ENCODE results near the gene TDRD9. TPM values are rescaled to one million over a fixed set of nuclear protein-coding genes. Genes with fewer than 3 reads are reported as not detected.

The TDRD9 gene
- total and polyA plus RNA-seq, 2 experiments from 2014 or later = 0.24 TPM; not detected in 1

GRCh38 chr14:104087981-104088850 is 160.0 kb downstream of the TDRD9 start (continued):
- TF ChIP-seq NANOG (IDR thresholded peaks at IDR 0.05; ENCODE audit: borderline replicate concordance) (no peak), CREB1 (CRISPR knock-in tag; IDR thresholded peaks at IDR 0.05; ENCODE audit: low read depth) (no peak), EZH2phosphoT487 (IDR thresholded peaks at IDR 0.05; ENCODE audit: unreplicated experiment) (no peak), STAT1 (IDR thresholded peaks at IDR 0.05; ENCODE audit: unreplicated experiment) (no peak), EZH2 (IDR thresholded peaks at IDR 0.05; ENCODE audit: low read depth, unreplicated experiment) (no peak), ZNF331 (CRISPR knock-in tag; IDR thresholded peaks at IDR 0.05; ENCODE audit: low read depth) (no peak)

DNA sequence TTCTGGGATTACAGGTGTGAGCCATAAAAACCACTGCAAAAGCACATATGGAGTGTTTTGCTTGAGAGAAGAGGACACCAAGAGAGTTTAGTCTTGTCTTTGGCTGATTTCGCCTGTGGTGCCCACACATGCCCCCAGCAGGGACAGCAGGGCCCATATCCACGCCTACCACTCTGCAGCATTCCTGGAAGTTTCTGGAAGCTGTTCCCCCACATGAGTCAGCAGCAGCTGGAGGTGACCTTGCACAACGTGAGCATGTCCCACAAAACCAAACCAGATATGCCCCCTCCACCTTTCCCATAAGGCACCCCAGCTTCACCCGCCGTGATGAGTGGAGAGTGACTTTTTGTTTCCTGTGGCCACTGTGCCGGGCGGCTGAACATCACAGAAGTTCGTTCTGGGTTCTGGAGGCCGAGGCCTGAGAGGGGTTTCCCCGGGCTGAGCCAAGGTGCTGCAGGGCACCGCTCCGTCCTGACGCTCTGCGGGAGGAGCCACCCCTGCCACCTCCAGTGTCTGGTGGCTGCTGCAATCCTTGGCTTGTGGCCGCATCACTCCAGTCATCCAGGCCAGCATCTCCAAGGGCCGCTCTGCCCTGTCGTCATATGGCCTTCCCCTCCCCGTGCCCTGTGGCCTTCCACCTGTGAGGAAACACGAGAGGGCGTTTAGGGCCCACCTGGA is 162.0 kb downstream of the TDRD9 start:
- Histone ChIP-seq H3K27ac (ENCODE audit: low read depth) (no peak overlapping the region), H3F3A (replicated peaks; ENCODE audit: low read depth) (no peaks in the 10 kb centered on the region), H3K9me2 (ENCODE audit: insufficient read depth) (no peaks in the 10 kb centered on the region), H3K36me3 (ENCODE audit: insufficient read depth) (no peaks in the 10 kb centered on the region), H2AFZ (no peak overlapping the region), H3K27me3 (ENCODE audit: insufficient read depth) (peaks cover 8% of the 10 kb centered on the region; the same call in 1 of the 2 replicates), H3K4me2 (no peak overlapping the region), H3K4me1 (ENCODE audit: insufficient read depth) (peaks cover 5% of the 10 kb centered on the region; the same call in 1 of the 2 replicates), H3K4me3 (no peak overlapping the region), H4K20me1 (replicated peaks; ENCODE audit: insufficient read depth) (no peaks in the 10 kb centered on the region), H3K79me2 (replicated peaks; ENCODE audit: insufficient read depth) (no peaks in the 10 kb centered on the region)
- Mint-ChIP-seq H3K4me1 (peaks cover 7% of the 10 kb centered on the region; the same call in 2 of the 3 replicates), H3K36me3 (ENCODE audit: low read depth) (no peaks in the 10 kb centered on the region), H3K27me3 (ENCODE audit: insufficient read depth, low read depth, poor library complexity) (peaks cover 13% of the 10 kb centered on the region), H3K9me3 (0 out of 3 replicates have a peak, but pooled peaks cover 2% of the 10 kb centered on the region), H3K27ac (no peak overlapping the region), H3K4me3 (no peak overlapping the region)
- DNase-seq (ENCODE audit: low spot score) = no peak
- ATAC-seq = no peak
- TF ChIP-seq EZH2 (IDR thresholded peaks at IDR 0.05; ENCODE audit: low read depth, unreplicated experiment) (no peak), ZNF331 (CRISPR knock-in tag; IDR thresholded peaks at IDR 0.05; ENCODE audit: low read depth) (no peak), ZNF114 (CRISPR knock-in tag; IDR thresholded peaks at IDR 0.05) (no peak), POLR2AphosphoS5 (IDR thresholded peaks at IDR 0.05; ENCODE audit: low read depth) (no peak), EZH2phosphoT487 (IDR thresholded peaks at IDR 0.05; ENCODE audit: unreplicated experiment) (no peak), ETS1 (IDR thresholded peaks at IDR 0.05) (no peak), STAT1 (IDR thresholded peaks at IDR 0.05; ENCODE audit: unreplicated experiment) (no peak), JUNB (IDR thresholded peaks at IDR 0.05; ENCODE audit: unreplicated experiment) (no peak)
- TF ChIP-seq, protein P1, sequence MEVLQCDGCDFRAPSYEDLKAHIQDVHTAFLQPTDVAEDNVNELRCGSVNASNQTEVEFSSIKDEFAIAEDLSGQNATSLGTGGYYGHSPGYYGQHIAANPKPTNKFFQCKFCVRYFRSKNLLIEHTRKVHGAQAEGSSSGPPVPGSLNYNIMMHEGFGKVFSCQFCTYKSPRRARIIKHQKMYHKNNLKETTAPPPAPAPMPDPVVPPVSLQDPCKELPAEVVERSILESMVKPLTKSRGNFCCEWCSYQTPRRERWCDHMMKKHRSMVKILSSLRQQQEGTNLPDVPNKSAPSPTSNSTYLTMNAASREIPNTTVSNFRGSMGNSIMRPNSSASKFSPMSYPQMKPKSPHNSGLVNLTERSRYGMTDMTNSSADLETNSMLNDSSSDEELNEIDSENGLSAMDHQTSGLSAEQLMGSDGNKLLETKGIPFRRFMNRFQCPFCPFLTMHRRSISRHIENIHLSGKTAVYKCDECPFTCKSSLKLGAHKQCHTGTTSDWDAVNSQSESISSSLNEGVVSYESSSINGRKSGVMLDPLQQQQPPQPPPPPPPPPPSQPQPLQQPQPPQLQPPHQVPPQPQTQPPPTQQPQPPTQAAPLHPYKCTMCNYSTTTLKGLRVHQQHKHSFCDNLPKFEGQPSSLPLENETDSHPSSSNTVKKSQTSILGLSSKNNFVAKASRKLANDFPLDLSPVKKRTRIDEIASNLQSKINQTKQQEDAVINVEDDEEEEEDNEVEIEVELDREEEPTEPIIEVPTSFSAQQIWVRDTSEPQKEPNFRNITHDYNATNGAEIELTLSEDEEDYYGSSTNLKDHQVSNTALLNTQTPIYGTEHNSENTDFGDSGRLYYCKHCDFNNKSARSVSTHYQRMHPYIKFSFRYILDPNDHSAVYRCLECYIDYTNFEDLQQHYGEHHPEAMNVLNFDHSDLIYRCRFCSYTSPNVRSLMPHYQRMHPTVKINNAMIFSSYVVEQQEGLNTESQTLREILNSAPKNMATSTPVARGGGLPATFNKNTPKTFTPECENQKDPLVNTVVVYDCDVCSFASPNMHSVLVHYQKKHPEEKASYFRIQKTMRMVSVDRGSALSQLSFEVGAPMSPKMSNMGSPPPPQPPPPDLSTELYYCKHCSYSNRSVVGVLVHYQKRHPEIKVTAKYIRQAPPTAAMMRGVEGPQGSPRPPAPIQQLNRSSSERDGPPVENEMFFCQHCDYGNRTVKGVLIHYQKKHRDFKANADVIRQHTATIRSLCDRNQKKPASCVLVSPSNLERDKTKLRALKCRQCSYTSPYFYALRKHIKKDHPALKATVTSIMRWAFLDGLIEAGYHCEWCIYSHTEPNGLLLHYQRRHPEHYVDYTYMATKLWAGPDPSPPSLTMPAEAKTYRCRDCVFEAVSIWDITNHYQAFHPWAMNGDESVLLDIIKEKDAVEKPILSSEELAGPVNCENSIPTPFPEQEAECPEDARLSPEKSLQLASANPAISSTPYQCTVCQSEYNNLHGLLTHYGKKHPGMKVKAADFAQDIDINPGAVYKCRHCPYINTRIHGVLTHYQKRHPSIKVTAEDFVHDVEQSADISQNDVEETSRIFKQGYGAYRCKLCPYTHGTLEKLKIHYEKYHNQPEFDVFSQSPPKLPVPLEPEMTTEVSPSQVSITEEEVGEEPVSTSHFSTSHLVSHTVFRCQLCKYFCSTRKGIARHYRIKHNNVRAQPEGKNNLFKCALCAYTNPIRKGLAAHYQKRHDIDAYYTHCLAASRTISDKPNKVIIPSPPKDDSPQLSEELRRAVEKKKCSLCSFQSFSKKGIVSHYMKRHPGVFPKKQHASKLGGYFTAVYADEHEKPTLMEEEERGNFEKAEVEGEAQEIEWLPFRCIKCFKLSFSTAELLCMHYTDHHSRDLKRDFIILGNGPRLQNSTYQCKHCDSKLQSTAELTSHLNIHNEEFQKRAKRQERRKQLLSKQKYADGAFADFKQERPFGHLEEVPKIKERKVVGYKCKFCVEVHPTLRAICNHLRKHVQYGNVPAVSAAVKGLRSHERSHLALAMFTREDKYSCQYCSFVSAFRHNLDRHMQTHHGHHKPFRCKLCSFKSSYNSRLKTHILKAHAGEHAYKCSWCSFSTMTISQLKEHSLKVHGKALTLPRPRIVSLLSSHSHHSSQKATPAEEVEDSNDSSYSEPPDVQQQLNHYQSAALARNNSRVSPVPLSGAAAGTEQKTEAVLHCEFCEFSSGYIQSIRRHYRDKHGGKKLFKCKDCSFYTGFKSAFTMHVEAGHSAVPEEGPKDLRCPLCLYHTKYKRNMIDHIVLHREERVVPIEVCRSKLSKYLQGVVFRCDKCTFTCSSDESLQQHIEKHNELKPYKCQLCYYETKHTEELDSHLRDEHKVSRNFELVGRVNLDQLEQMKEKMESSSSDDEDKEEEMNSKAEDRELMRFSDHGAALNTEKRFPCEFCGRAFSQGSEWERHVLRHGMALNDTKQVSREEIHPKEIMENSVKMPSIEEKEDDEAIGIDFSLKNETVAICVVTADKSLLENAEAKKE (CRISPR knock-in tag; IDR thresholded peaks at IDR 0.05) = no peak
- TF ChIP-seq, protein P2, sequence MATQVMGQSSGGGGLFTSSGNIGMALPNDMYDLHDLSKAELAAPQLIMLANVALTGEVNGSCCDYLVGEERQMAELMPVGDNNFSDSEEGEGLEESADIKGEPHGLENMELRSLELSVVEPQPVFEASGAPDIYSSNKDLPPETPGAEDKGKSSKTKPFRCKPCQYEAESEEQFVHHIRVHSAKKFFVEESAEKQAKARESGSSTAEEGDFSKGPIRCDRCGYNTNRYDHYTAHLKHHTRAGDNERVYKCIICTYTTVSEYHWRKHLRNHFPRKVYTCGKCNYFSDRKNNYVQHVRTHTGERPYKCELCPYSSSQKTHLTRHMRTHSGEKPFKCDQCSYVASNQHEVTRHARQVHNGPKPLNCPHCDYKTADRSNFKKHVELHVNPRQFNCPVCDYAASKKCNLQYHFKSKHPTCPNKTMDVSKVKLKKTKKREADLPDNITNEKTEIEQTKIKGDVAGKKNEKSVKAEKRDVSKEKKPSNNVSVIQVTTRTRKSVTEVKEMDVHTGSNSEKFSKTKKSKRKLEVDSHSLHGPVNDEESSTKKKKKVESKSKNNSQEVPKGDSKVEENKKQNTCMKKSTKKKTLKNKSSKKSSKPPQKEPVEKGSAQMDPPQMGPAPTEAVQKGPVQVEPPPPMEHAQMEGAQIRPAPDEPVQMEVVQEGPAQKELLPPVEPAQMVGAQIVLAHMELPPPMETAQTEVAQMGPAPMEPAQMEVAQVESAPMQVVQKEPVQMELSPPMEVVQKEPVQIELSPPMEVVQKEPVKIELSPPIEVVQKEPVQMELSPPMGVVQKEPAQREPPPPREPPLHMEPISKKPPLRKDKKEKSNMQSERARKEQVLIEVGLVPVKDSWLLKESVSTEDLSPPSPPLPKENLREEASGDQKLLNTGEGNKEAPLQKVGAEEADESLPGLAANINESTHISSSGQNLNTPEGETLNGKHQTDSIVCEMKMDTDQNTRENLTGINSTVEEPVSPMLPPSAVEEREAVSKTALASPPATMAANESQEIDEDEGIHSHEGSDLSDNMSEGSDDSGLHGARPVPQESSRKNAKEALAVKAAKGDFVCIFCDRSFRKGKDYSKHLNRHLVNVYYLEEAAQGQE (IDR thresholded peaks at IDR 0.05; ENCODE audit: unreplicated experiment) = no peak

Measured in GM23338 (cell line).